GM12892 (cell line): ENCODE measurements around the gene STC2.

Experiments used
- POLR2A ChIP-seq: IDR thresholded peaks from 2 replicates; pipeline ENCODE4 v1.6.1; 2011; ENCODE audit warnings: low read depth, low read length, control low read depth
- POLR2AphosphoS5 ChIP-seq: IDR thresholded peaks from 2 replicates; pipeline ENCODE4 v1.6.1; 2011; ENCODE audit warnings: low read depth, low read length, control low read depth

DNA sequence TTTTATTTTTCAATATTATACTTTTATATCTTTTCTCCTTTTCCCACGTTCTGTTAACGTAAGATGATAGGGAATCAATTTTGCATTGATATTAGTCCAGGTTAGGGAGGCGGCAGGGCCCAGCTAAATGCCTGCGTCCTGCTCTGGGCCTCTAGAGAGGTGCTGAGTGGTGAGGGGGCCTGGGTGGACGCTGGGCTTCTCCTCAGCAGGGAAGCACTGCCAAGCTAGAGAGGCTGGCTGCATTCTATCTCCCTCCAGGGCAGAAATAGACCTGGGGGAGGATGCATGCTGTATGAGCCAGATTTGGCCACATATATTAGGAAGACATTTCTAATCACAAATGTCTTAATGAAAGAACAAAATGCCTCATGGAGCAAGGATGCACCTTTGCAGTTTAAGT is 49.6 kb downstream of the STC2 start:
- no peak for TF ChIP-seq POLR2A
- TF ChIP-seq POLR2AphosphoS5: no peak
